Stimulated activated CD4-positive, alpha-beta T cell treated with anti-CD3 and anti-CD28 coated beads, Interleukin-2, amount 100 ng/mL, for 4 hours (primary cell): ENCODE measurements around the gene DGAT2.
"Not testable (repeated sequence)": the region's sequence is repeated elsewhere in the genome, so short reads cannot be mapped to it uniquely, and the experiment has no call there.

Source experiments
- DNase-seq: peaks from one replicate; pipeline ENCODE4 v3.0.0-alpha.2; 2020; ENCODE audit warnings: low read depth

DGAT2 gene

DNA sequence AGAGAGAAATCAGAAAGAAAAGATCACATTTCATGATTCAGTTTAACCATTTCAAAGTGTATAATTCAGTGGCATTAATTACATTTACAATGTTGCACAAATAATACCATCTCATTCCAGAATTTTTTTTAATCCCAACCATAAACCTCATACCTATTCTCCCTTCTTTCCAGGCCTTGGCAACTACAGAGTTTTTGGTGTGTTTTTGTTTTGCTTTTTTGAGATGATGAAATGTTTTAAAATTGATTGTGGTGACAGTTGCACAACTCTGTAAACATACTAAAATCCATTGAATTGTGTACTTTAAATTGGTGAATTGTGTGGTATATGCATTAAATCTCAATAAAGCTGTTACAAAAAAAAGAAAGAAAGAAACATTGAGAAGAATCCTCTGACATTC, 13.6 kb upstream of the DGAT2 start:
- not testable (repeated sequence) for DNase-seq

DNA sequence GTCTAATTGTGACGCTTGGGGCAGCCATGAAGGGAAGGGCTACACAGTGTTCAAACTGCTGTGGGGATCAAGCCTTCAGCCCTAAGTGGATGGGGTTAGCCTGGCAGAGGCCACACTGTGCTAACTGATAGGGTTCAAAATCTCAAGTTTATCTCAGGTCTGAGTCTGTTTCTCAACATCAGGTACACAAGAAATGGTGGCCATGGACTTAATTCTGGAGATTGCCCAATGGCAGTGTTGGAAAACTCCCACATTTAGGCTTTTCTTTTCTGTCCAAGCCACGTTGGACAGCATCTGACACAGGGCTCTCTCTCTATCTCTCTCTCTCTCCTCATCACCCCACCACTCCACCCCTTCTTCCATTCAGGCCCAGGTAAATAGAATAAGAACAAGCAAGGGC, 10.9 kb upstream of the DGAT2 start:
- DNase-seq, result no peak

DNA sequence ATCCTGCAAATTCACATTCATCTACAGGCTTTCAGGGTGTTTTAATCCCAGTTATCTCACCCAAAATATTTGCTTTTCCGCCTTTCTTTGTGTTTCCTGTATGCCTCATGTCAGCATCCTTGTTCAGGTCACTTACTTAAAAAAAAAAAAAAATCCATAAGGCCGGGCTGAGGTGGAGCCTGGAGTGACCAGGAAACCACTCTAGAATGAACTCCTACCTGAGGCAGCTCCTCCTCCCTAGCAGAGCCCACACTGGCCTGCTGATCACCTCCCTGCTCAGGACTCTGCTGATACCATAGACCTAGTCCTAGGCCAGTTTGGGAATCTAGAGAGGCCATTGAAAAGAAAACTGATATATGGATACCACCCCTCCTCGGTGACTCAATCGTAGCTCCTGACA, 8.7 kb upstream of the DGAT2 start:
- DNase-seq, result no peak

DNA sequence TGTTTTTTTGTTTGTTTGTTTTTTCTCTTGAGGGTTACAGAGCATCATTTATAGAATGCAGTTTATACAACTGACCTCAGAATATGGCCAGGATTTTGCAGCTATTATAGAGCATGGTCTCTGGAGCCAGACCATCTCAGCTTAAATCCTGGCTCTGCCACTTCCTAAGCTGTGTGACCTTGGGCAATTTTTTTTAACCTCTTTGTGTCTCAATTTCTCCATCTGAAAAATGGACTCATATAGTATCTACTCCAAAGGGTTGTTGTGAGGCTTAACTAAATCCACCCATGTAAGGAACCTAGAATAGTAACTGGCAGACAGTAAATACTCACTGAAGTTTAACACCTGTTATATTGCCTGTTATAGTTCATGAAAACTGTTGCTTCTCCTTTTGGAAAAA, 8.3 kb upstream of the DGAT2 start:
- DNase-seq, result no peak

DNA sequence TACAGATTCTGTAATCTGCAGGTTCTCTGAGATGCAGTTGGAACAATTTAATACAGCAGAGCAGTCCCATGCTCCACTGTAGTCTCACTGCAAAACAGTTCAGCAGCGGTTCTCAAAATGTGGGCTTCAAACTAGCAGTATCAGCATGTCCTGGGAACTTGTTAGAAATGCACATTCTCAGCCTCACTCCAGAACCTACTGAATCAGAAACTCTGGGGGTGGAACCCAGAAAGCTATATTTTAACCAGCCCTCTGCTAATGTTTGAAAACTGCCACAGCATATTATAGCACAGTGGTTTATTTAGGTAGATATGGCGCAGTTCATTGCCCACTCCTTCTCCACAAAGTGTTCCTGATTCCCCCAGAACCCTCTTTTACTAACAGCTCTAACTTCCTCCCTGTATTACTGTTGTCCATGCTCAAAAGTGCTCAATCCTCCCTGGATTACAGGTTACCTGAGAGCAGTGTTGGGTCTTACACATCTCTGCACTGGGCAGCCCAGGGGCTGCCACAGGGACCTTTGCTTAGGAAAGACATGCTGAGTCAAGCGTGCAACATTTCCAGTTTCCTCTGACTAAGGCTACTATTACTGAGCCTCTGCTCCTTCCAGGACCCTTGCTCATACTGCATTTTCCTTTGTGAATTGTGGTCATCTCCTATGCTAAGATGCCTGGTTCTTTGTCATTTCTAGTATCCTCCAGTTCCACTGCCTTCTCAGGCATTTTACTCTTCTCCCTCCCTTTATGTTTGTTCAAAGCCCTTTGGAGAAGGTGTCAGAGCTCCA, 7.7 kb upstream of the DGAT2 start:
- DNase-seq, result no peak

DNA sequence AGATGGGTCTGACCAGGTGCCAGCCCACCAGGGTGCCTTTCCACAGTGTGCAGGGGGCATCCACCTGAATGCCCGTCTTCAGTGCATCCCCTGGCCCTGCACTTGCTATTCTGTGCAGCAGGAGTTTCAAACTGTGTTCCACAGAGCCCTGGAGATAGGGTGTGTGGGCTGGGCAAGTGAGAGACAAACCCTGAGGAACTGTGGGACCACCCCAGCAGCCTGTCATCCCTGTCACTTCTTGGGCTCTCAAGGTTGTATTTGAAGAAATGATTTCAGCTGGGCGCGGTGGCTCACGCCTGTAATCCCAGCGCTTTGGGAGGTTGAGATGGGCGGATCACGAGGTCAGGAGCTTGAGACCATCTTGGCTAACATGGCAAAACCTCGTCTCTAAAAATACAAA, 6.4 kb upstream of the DGAT2 start:
- no peak for DNase-seq

DNA sequence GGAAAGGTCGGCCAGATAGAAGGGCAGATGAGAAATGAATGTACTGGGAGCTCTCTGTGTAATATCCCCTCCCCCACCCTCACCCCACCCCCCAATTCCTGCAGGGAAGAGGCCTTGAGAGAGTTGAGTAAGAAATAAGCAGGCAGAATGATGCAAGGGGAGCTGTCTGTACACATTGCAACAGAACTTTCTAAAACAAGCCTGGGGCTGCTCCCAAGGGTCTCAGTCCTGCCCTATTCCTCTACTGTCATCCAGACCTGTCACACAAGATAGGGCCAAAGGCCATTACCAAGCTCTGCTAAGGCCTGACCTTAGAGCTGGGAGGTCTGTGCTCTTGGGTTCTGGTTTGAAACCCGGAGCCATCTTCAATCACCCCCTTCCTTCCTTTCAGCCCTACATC, 5.7 kb upstream of the DGAT2 start:
- DNase-seq, result no peak

DNA sequence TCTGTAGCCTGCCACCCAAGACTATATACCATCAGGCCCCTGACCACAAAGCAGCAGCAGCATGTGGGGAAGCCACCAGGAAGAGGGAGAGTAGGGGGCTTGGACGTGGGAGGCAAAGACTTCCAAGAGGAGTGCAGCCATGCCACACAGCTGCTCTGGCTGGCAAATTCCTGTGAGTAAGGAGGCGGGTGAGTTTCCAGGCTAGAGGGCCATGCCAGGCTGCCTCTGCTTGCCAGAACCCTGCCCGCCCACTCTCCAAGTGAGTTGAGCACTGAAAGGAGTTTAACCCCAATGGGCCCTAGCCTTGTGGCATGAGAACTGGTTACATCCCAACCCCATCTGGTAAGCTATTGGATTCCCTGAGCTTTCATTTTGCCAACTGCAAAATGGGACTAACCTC, 4.7 kb upstream of the DGAT2 start:
- DNase-seq, result no peak

DNA sequence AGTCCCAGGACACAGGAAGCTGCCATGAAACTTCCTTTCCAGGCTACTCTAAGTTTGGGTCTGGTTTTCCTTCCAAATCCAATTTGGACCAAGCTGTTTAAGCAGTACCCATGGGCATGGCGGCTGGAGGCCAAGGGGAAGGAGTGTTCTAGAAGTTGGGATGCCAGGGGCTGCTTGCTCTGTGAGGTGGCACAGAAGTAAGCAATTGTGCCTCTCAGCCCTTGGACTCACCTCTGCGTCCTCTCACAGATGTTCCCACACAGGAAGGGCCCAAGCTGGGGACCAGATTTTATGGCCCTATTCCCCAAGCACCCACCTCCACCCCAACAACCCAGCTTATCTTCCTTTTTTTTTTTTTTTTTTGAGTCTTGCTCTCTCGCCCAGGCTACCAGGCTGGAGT, 3.5 kb upstream of the DGAT2 start:
- no peak for DNase-seq

DNA sequence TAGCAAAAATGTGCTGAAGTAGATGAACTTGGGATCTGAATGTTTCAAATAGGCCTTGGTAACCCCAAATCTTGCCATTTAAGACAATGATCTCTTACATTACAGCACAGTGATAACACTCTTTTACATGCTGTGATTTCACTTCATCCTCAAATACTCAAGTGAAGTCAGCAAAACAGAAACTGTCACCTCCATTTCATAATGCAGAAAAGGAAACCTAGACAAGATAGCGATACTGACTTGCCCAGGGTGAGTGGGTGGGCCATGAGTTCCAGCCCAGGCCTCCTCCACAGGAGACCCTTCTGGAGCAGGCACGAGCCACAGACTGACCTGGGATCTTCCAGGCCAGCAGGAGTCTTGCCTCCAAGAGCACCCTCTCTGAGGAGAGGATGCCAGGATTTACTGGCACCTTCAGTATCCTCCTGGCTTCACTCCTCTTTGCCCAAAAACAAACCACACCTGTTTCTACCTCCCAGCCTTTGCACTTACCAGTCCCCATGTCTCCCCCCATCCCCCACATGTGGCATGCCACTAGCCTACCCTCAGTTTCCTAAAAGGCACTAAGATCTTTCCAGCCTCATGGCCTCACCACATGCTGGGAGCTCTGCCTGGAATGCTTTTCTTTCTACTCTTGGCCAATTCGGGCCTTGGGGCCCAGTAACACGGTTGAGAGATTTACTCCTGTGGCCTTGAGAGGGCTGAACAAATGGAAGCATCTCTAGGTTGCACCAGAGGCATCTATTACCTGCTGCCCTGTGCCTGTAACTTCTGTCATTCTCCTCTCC, 1.9 kb upstream of the DGAT2 start:
- no peak for DNase-seq

DNA sequence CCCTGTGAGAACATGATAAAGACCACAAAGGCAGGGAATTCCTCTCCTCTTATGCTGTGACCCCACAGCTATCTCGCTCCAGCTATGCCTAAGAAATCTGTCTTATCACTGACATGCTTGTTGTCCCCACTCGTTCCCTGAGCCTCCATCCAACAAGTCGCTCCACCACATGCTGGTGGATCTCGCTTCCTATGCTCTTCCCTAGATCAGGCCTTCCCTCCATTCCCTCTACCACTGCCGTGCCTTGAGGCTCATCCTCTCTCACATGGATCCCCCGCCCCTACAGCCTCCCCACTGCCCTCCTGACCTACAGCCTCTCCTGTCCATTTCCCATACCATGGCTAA, 1.4 kb upstream of the DGAT2 start:
- no peak for DNase-seq

DNA sequence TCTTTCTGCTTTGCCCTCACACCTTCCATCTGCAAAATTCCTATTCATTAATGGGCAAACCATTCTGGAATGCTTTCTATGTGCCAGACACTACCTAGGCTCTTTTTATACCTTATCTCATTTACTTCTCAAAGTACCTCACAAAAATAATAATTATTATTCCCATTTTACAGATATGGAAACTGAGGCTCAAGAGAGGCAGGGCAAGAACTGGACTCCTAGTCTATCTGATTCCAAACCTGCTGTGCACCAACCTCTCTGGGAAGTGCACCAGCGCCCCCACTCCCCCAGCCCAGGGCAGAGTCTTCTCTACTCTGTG, 826 bp upstream of the DGAT2 start:
- DNase-seq, result no peak

DNA sequence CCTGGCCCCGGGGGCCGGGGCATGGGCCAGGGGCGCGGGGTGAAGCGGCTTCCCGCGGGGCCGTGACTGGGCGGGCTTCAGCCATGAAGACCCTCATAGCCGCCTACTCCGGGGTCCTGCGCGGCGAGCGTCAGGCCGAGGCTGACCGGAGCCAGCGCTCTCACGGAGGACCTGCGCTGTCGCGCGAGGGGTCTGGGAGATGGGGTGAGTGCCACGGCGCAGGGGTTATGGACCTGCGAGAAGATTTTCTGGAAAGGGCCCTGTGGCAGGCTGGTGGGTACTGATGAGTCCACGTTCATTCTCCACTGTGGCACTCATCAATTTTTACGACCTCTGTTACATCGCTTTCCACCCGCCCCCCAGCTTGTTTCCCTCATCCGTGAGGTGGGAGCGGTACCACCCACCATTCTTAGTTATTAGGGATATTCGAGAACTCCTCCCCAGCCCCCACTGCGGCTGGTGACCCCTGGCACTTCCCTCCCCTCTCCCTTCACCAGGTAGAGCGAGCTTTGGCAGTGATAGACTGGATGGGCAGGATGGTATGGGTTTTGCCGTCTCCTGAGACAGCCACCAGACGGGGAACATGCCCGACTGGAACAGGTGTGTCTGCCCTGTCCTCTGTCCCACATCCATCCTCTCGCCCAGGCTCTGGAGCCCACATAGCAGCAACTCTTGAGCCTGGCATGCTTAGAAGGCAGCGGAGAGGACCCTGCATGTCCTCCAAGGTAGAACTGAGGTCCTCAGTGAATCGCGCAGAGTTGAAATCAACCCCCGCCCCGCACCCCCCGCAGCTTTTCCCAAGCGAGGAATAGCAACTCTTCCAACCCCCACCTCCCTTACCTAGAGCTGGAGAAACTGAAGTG, 562 bp downstream of the DGAT2 start:
- no peak for DNase-seq

DNA sequence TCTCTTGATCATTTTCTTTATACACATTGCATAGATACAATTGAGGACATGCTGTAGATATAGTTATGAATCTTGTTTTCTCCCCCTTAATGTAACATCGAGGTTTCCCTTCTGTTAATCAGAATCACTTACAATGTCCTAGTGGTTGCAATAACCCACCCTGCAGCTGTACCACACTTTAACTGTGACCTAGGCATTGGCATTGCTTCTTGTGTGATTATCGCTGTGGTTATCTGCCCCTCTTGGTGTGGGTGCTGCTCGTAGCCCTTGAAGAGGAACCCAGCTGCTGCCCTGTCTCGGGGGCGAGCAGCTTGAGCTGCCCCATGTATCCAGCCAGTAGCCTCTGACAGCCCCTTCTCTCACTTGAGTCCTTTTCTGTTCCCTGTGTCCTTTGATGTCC, 1.5 kb downstream of the DGAT2 start:
- DNase-seq, result no peak

DNA sequence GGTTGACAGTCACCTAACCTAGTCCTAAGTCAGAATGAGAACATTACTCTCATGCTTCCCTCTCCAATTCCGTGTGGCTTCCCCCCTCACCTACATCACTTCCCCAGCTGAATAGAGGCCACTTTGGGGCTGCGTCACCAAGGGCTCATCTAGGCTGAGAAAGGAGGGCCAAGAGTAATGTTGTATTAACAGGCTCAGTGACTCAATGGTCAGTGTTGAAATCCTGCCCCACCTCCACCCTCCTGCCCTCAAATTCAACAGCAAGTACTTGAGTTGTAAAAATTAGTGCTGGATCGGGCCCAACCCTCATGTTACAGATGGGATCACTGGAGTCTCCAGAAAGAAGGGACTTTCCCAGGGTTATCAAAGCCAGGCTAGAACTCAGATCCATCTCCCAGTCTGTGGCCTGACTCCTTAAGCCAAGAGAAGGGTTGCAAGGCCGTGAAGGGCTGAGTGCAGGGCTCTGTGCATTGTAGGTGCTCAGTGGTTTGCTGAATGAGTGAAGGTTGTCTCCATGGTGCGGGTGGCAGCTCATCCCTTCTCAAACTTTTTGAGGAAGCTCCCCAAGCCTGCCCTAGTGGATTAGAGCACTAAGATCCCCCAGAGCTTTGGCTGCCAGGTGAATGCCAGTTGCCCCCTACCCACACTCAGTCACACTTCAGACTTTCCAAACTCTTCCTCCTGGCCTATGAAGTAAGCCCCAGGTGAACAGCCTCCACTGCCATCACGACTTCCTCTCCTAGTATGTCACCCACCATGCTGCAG, 3.2 kb downstream of the DGAT2 start:
- no peak for DNase-seq

DNA sequence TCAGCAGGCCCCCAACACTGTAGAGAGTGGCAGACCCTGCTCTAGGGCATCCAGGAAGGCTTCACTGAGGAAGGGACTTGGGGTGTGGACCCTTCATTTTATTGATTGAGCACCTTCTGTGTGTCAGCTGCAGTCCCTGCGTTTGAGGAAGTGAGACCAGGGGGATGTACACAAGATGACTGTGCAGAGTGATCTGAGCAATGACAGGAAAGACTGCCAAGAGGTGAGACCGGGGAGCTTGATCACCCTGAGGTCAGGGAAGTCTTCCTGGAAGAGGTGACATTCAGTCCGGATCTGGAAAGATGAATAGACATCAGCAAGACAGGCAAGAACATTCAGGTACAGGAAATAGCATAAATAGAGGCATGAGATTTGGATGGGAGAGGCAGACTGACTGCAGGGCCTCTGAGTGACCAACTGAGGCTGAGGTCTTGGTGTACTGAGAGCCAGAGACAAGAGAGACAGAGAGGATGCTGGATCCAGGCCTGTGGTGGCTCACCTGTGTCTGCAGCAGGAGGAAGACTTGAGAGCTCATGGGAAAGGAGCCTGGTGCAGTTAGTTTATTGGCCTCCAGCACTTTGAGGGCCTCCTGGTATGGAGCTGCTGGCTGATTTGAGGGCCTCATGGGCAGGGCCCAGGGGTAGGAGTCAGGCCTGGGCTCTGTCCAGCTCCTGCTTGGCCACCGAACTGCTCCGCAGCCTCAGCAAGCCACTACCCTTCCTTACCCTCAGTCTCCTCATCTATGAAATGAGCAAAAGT, 5.2 kb downstream of the DGAT2 start:
- DNase-seq, result no peak

DNA sequence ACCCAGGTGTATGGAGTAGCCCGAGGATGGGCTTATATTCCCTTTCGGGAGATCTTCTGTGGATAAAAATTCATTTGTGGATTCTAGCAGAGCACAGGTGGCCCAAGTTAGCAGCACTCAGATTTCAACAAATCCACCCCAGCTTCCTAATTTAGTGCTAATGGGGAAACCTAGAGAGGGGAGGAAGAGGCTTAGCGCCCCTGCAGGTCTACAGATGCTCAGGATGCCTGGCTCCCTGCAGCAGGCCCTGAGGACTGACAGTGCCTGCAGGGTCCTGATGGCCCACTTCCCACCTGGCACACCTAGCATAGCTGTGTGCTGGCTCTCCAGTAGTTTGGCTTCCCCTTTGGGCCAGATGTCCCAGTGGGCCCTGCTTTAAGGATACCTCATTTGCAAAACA, 6.5 kb downstream of the DGAT2 start:
- no peak for DNase-seq

DNA sequence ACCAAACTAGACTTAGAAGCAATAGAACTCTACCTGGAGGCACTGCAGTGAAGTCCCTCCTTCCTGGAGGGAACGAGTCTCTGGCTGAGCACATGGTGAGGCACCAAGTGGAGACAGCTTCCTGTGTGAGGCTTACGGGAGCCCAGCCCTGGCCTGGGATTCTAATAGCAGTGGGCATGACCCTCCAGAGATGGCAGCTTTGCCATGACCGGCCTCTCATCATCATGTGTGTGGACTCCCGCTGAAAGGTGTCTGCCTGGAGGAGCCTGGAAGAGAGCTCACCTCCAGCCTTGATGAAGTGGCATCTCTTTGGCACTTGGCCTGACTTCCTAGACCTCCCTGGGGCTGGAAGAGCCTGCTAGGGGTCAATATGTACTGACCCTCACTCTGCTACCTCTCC, 8.0 kb downstream of the DGAT2 start:
- no peak for DNase-seq

DNA sequence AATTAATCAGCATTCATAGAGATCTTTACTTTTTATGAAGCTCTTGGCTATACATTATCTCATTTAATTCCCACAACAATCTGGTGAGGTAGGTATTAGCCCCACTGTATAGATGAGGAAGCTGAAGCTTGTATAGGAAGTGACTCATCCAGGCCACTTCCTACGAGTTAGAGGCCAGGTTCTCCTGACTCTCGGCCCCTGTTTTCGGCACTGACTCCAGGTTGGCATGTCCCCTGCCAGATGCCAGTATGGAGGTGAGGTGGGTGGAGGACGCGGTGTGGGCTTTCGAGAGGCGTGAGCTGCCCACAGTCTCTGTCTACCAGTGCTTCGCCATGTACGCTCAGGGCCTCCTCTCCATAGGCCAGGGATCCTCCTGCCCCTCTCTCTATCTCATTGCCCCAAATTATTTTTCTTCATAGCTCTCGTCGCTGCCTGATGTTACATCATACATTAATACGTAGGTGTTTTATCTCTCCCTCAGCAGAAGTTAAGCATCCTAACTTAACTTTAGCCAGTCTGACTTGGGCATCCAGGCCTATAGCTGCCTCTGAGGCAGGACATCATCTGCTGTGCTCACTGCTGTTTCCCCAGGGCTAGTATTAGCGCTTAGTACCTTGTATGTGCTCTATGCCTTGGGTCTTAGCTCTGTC, 9.0 kb downstream of the DGAT2 start:
- DNase-seq, result no peak

DNA sequence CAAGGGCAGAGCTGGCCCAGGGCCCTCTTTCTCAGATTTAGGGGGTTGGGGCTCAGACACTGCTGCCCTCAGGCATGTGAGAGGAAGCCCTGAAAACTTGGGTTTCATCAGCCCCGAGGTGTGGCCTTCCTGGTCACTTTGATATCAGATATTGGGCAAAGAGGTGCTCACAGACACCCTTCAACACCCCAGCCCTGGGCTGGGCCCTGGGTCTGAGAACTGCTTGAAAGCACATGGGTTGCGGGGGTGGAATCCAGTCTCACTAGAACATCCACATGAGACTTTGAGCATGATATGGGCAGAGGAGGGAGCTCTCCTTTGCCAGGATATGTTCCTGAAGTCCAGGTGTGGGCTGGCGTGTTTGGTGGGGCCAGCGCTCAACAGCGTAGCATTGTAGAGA, 10.4 kb downstream of the DGAT2 start:
- DNase-seq, result no peak

DNA sequence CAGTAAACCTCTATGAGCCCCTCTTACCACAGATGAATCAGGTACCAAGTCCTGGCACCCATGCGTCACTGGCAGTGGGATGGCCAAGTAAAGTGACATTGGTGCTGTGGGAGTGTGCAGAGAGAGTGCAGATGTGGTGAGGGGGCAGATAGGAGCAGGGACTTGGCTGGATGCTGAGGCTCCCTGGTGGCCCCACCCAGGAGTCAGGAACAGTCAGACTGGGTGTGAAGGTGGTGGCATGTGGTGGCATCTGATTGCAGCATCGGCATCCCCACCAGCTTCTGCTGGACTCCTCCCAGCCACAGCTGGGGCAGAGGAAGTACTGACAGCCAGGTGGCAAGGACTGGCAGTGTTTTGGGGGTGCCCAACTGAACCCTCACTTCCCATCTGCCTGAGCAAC, 11.4 kb downstream of the DGAT2 start:
- DNase-seq, result no peak
